Mesendoderm (in vitro differentiated cells): ENCODE data around the gene DEXI.
A peak's percentile ranks its signal among the peaks of the same experiment; 100 is the strongest.
"Not testable (repeated sequence)": the region's sequence is repeated elsewhere in the genome, so short reads cannot be mapped to it uniquely, and the experiment has no call there.

Experiments
- DNase-seq: peaks from one replicate; pipeline ENCODE4 v3.0.0; 2013
- H2AK5ac ChIP-seq: 2 replicates; pipeline ENCODE4 v1.6.1; 2013; ENCODE audit warnings: low read length, inconsistent platforms
- H2BK120ac ChIP-seq: 2 replicates; pipeline ENCODE4 v1.6.1; 2013; ENCODE audit warnings: low read depth, mild to moderate bottlenecking, low read length, moderate library complexity, mixed read lengths
- H2BK15ac ChIP-seq: replicated peaks from 2 replicates; pipeline ENCODE4 v1.6.1; 2013; ENCODE audit warnings: low read depth, mild to moderate bottlenecking, moderate library complexity
- H2BK5ac ChIP-seq: 2 replicates; pipeline ENCODE4 v1.6.1; 2013; ENCODE audit warnings: low read length, inconsistent platforms
- H3K18ac ChIP-seq: 2 replicates; pipeline ENCODE4 v1.6.1; 2013; ENCODE audit warnings: mild to moderate bottlenecking, low read length, mixed read lengths
- H3K23ac ChIP-seq: one replicate; pipeline ENCODE4 v1.6.1; 2013; ENCODE audit warnings: low read length
- H3K27ac ChIP-seq: 2 replicates; pipeline ENCODE4 v1.5.1; 2013; ENCODE audit warnings: low read depth, mild to moderate bottlenecking, inconsistent platforms, low read length, moderate library complexity
- H3K27me3 ChIP-seq: 2 replicates; pipeline ENCODE4 v1.6.1; 2013; ENCODE audit warnings: low read length, control low read depth, mild to moderate bottlenecking, inconsistent platforms; ENCODE audit not compliant: insufficient read depth, poor library complexity
- H3K36me3 ChIP-seq: 2 replicates; pipeline ENCODE4 v1.6.1; 2013; ENCODE audit warnings: low read length, inconsistent platforms; ENCODE audit not compliant: control insufficient read depth, insufficient read depth
- H3K4ac ChIP-seq: one replicate; pipeline ENCODE4 v1.6.1; 2013; ENCODE audit warnings: low read depth, mild to moderate bottlenecking, low read length, moderate library complexity
- H3K4me1 ChIP-seq: 2 replicates; pipeline ENCODE4 v1.6.1; 2013; ENCODE audit warnings: low read depth, low read length, inconsistent platforms; ENCODE audit not compliant: control insufficient read depth
- H3K4me2 ChIP-seq: 2 replicates; pipeline ENCODE4 v1.6.1; 2013; ENCODE audit warnings: low read length
- H3K4me3 ChIP-seq: 2 replicates; pipeline ENCODE4 v1.5.1; 2013; ENCODE audit warnings: mild to moderate bottlenecking, low read length
- H3K56ac ChIP-seq: one replicate; pipeline ENCODE4 v1.6.1; 2013; ENCODE audit warnings: low read length
- H3K79me1 ChIP-seq: 2 replicates; pipeline ENCODE4 v1.6.1; 2013; ENCODE audit warnings: low read length, inconsistent platforms
- H3K79me2 ChIP-seq: 2 replicates; pipeline ENCODE4 v1.6.1; 2013; ENCODE audit warnings: mild to moderate bottlenecking, low read length; ENCODE audit not compliant: control insufficient read depth, insufficient read depth
- H3K9ac ChIP-seq: 2 replicates; pipeline ENCODE4 v1.6.1; 2013; ENCODE audit warnings: low read length, inconsistent platforms
- H4K5ac ChIP-seq: one replicate; pipeline ENCODE4 v1.6.1; 2013; ENCODE audit warnings: low read length
- H4K8ac ChIP-seq: one replicate; pipeline ENCODE4 v1.6.1; 2013; ENCODE audit warnings: low read depth, mild to moderate bottlenecking, control low read depth, low read length, moderate library complexity
- WGBS: extraction: QIAGEN DNeasy Blood & Tissue Kit; methylation state at CpG from one replicate; pipeline ENCODE4 v1.1.7; 2013; ENCODE audit warnings: low lambda C conversion rate, missing lambda C conversion rate; ENCODE audit not compliant: insufficient coverage; ENCODE audit errors: extremely low coverage; 5-methylcytosine and 5-hydroxymethylcytosine counted together

Gene DEXI

DNA sequence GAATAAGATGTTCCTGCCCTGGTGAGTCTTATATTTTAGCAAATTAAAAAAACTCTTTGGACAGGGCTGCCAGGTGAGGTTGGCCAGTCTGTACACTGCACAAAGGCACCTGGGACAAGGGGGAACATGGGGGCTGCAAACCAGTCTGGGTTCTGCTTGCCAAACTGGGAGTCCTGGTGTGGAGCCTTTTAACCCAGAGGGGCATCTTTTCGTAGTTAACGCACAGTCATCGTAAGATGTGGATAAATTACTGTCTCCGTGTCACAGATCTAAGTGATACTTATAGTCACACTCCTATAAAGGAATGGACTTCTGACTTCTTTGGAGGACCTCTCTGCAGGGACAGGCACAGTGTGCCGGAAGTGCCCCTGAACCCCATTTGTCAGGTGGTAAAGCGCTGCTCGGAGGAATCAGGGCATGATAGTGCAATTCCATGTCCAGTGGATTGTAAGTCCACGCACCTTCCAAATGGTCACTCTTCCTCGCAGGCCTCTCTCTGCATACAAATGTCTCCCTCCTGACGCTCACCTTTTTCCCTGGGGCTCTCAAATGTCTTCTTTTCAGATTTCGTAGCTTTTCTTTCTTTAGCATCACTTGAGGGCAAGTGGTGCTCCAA, 14.7 kb downstream of the DEXI start:
- no CpG with 5 or more reads among the region's 11 CpGs for WGBS
- Histone ChIP-seq H2BK120ac (no peak overlapping the region), H3K79me1 (no peaks in the 10 kb centered on the region)

DNA sequence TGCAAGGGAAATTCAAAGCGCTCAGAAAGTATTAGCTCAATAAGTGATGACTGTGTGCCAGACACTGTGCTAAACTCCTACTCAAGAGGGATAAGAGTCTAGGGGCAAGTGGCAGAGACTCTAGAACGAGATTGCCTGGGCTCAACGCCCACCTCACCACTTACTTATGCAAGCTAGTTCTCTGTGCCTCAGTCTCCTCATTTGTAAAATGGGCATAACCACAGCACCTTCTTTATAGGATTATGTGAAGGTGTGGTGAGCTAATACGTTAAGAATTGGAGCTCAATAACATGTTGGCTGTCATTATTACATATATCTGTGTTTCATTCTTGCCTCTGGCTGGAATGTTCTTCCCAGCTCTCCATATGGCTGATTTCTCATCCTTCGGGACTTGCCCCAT, 15.4 kb downstream of the DEXI start:
- no peak overlapping the region for H3K9ac ChIP-seq
- no peaks in the 10 kb centered on the region for H3K27me3 ChIP-seq
- no peak overlapping the region for H3K27ac ChIP-seq
- no peak overlapping the region for H2AK5ac ChIP-seq
- no peak overlapping the region for H3K56ac ChIP-seq
- H2BK5ac ChIP-seq, result no peak overlapping the region
- no peak overlapping the region for H3K23ac ChIP-seq
- H4K8ac ChIP-seq, result no peak overlapping the region
- H3K36me3 ChIP-seq, result peaks cover 3% of the 10 kb centered on the region
- no peaks in the 10 kb centered on the region for H3K79me1 ChIP-seq
- DNase-seq, result no peak
- H3K4me2 ChIP-seq, result no peak overlapping the region
- no peaks in the 10 kb centered on the region for H3K79me2 ChIP-seq
- no peak overlapping the region for H2BK15ac ChIP-seq
- H3K4me3 ChIP-seq, result no peak overlapping the region
- no peak overlapping the region for H3K4ac ChIP-seq
- WGBS, result no CpG with 5 or more reads among the region's 5 CpGs
- no peak overlapping the region for H2BK120ac ChIP-seq
- H4K5ac ChIP-seq, result no peak overlapping the region
- H3K4me1 ChIP-seq, result no peaks in the 10 kb centered on the region
- no peak overlapping the region for H3K18ac ChIP-seq

More for the DNA sequence above, 14.7 kb downstream of the DEXI start:
- no peak overlapping the region for H2BK15ac ChIP-seq
- no peak overlapping the region for H4K5ac ChIP-seq
- peaks cover 3% of the 10 kb centered on the region for H3K36me3 ChIP-seq
- H4K8ac ChIP-seq, result no peak overlapping the region
- H3K27ac ChIP-seq, result no peak overlapping the region
- no peak overlapping the region for H2BK5ac ChIP-seq
- H3K4me2 ChIP-seq, result no peak overlapping the region
- no peak overlapping the region for H3K9ac ChIP-seq
- no peak overlapping the region for H3K18ac ChIP-seq
- no peak overlapping the region for H3K4ac ChIP-seq
- H3K23ac ChIP-seq, result no peak overlapping the region
- no peaks in the 10 kb centered on the region for H3K27me3 ChIP-seq
- no peak overlapping the region for H3K56ac ChIP-seq
- no peaks in the 10 kb centered on the region for H3K79me2 ChIP-seq
- no peak for DNase-seq
- H3K4me3 ChIP-seq, result no peak overlapping the region
- no peak overlapping the region for H2AK5ac ChIP-seq
- no peaks in the 10 kb centered on the region for H3K4me1 ChIP-seq

DNA sequence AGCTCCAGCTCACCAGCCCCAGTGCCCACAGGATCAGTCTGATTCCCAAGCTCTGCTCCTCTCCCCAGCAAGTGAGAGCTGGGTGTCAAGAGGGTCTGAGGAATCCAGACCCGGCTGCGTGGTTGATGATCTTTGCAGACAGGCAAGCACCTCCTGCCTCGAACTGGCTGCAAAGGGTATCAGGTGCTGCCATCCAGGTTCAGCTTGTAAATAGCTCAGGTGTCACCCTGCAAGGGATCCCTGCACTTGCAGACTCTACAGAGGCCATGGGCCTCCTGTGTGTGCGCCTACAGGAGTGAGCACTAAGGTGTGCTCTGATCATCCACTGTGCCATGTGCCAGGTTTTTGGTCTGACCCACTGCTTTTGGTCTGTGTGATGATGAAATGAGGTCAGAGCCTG, 16.2 kb downstream of the DEXI start:
- Histone ChIP-seq H3K79me1 (no peaks in the 10 kb centered on the region), H3K4ac (no peak overlapping the region), H3K27ac (no peak overlapping the region), H2BK120ac (no peak overlapping the region), H3K4me3 (no peak overlapping the region), H2BK5ac (no peak overlapping the region), H2BK15ac (no peak overlapping the region), H3K4me1 (no peaks in the 10 kb centered on the region), H3K23ac (no peak overlapping the region), H3K79me2 (no peaks in the 10 kb centered on the region), H3K18ac (no peak overlapping the region), H3K36me3 (peaks cover 3% of the 10 kb centered on the region), H3K4me2 (no peak overlapping the region), H2AK5ac (no peak overlapping the region), H3K9ac (no peak overlapping the region), H4K5ac (no peak overlapping the region), H4K8ac (no peak overlapping the region), H3K56ac (no peak overlapping the region), H3K27me3 (no peaks in the 10 kb centered on the region)
- no peak for DNase-seq
- WGBS, result no CpG with 5 or more reads among the region's 4 CpGs

DNA sequence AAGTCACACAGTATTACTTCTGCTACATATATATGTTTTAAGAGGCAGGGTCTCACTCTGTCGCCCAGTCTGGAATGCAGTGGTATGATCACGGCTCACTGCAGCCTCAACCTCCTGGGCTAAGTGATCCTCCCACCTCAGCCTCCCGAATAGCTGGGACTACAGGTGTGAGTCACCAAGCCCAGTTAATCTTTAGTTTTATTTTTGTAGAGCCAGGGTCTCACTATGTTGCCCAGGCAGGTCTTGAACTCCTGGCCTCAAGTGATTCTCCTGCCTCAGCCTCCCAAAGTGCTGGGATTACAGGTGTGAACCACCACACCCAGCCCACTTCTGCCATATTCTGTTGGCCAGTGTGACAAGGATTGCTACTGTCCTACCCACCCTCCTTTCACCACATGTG, 17.0 kb downstream of the DEXI start:
- not testable (repeated sequence) for H3K27ac ChIP-seq, H2AK5ac ChIP-seq, H3K23ac ChIP-seq, H3K79me1 ChIP-seq, H4K8ac ChIP-seq, H3K4me2 ChIP-seq, H4K5ac ChIP-seq, H3K9ac ChIP-seq, H3K79me2 ChIP-seq, H2BK120ac ChIP-seq, H2BK5ac ChIP-seq, H3K56ac ChIP-seq, H3K4ac ChIP-seq, H3K36me3 ChIP-seq, H3K27me3 ChIP-seq, DNase-seq, H3K4me3 ChIP-seq, H2BK15ac ChIP-seq, H3K4me1 ChIP-seq, H3K18ac ChIP-seq
- no CpG with 5 or more reads among the region's 3 CpGs for WGBS

DNA sequence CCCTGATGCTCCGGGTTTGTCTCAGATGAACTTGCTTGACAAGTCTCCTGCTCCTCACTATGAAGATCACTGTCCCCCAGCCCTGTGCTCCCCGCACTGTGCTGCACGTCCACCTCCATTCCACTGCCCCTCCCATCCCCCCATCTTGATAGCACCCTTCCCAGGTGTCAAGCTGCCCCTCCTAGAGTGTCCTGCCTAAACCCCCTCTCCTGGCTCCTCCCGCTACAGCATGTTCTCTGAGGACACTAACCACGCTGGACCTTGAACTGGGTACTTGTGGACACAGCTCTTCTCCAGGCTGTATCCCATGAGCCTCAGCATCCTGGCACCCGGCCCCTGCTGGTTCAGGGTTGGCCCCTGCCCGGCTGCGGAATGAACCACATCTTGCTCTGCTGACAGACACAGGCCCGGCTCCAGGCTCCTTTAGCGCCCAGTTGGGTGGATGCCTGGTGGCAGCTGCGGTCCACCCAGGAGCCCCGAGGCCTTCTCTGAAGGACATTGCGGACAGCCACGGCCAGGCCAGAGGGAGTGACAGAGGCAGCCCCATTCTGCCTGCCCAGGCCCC, 18.5 kb downstream of the DEXI start:
- Histone ChIP-seq H3K4me3 (no peak overlapping the region), H3K23ac (no peak overlapping the region), H2BK120ac (no peak overlapping the region), H2BK15ac (no peak overlapping the region), H3K79me1 (no peaks in the 10 kb centered on the region), H2BK5ac (no peak overlapping the region), H3K4ac (no peak overlapping the region), H3K27ac (no peak overlapping the region), H3K4me2 (no peak overlapping the region), H4K8ac (no peak overlapping the region), H3K4me1 (no peaks in the 10 kb centered on the region), H3K56ac (no peak overlapping the region), H3K18ac (no peak overlapping the region), H3K27me3 (no peaks in the 10 kb centered on the region), H4K5ac (no peak overlapping the region), H3K9ac (no peak overlapping the region), H2AK5ac (no peak overlapping the region), H3K36me3 (peaks cover 3% of the 10 kb centered on the region), H3K79me2 (no peaks in the 10 kb centered on the region)
- no peak for DNase-seq
- WGBS, result no CpG with 5 or more reads among the region's 14 CpGs

DNA sequence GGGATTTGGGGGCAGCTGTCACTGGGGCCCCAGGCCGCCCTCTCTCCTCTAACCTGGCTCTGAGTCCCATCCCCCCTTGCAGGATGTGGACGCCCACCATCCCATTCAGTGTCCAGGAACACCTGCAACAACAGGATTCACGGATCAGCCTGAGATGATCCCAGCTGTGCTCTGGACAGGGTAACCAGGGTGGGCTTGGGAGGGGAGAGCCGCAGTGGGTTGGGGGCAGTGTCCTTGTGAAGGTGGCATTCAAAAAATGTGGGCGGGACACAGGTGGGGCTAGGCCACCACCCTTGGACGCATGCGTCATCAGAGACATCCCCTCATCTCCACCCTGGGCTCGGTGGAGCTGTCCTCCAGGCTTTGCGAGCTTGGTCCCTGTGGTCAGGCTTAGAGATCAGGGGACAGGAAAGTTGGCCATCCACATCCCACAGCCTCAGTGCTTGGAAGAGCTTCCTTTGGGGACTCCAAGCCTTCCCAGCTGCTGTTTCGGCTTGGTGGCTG, 19.1 kb downstream of the DEXI start:
- peaks cover 3% of the 10 kb centered on the region for H3K36me3 ChIP-seq
- no peak overlapping the region for H3K18ac ChIP-seq
- H2BK120ac ChIP-seq, result no peak overlapping the region
- no peak overlapping the region for H2AK5ac ChIP-seq
- no CpG with 5 or more reads among the region's 10 CpGs for WGBS
- H3K4ac ChIP-seq, result no peak overlapping the region
- H4K8ac ChIP-seq, result no peak overlapping the region
- no peaks in the 10 kb centered on the region for H3K79me1 ChIP-seq
- peak; percentile 43 for DNase-seq
- H3K4me1 ChIP-seq, result no peaks in the 10 kb centered on the region
- H3K27ac ChIP-seq, result no peak overlapping the region
- H3K56ac ChIP-seq, result no peak overlapping the region
- H3K4me2 ChIP-seq, result no peak overlapping the region
- H3K27me3 ChIP-seq, result no peaks in the 10 kb centered on the region
- no peak overlapping the region for H3K9ac ChIP-seq
- no peak overlapping the region for H4K5ac ChIP-seq
- H3K79me2 ChIP-seq, result no peaks in the 10 kb centered on the region
- H2BK15ac ChIP-seq, result no peak overlapping the region
- H3K4me3 ChIP-seq, result no peak overlapping the region
- H2BK5ac ChIP-seq, result no peak overlapping the region
- no peak overlapping the region for H3K23ac ChIP-seq
